Measurements from ENCODE around the gene LYAR.
"Not testable (repeated sequence)": the region's sequence is repeated elsewhere in the genome, so short reads cannot be mapped to it uniquely, and the experiment has no call there.

LYAR gene

DNA sequence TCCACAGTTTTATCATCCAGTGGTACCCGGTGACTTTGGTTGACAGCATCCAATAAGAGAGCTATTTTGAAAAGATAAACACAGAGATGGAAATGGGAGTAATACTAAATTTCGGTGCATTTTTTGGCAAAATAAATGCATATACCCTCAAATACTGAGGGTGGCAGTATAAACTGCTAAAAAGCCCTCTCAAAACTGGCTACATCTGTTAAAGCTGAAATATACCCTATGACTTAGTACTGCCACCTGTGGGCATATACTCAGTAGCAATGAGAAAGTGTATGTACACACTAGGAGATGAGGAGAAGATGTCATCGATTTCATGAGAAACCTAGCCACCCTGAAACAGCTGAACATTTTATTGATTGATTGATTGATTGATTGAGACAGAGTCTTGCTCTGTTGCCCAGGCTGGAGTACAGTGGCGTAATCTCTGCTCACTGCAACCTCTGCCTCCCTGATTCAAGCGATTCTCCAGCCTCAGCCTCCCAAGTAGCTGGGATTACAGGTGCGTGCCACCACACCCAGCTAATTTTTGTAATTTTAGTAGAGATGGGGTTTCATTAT lies 29.7 kb downstream of the LYAR start:
- ChIA-PET POLR2A (ENCODE audit: low non-redundant PET) (no interaction called here), CTCF (interaction anchor here (0.6 to 1.2 kb wide), 7 partner anchors 21 to 1237 kb away, joined by 3 to 4 read pairs (median 3); no protein-coding TSS in a partner anchor)
- TF ChIP-seq, protein P1, sequence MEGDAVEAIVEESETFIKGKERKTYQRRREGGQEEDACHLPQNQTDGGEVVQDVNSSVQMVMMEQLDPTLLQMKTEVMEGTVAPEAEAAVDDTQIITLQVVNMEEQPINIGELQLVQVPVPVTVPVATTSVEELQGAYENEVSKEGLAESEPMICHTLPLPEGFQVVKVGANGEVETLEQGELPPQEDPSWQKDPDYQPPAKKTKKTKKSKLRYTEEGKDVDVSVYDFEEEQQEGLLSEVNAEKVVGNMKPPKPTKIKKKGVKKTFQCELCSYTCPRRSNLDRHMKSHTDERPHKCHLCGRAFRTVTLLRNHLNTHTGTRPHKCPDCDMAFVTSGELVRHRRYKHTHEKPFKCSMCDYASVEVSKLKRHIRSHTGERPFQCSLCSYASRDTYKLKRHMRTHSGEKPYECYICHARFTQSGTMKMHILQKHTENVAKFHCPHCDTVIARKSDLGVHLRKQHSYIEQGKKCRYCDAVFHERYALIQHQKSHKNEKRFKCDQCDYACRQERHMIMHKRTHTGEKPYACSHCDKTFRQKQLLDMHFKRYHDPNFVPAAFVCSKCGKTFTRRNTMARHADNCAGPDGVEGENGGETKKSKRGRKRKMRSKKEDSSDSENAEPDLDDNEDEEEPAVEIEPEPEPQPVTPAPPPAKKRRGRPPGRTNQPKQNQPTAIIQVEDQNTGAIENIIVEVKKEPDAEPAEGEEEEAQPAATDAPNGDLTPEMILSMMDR (conservative IDR thresholded peaks at IDR 0.05; ENCODE audit: low read depth) = peak; percentile 35; the same call in 1 of the 2 replicates
- DNase-seq (ENCODE audit: low spot score) = peak; percentile 62
- H3K27ac ChIP-seq = no peak overlapping the region

DNA sequence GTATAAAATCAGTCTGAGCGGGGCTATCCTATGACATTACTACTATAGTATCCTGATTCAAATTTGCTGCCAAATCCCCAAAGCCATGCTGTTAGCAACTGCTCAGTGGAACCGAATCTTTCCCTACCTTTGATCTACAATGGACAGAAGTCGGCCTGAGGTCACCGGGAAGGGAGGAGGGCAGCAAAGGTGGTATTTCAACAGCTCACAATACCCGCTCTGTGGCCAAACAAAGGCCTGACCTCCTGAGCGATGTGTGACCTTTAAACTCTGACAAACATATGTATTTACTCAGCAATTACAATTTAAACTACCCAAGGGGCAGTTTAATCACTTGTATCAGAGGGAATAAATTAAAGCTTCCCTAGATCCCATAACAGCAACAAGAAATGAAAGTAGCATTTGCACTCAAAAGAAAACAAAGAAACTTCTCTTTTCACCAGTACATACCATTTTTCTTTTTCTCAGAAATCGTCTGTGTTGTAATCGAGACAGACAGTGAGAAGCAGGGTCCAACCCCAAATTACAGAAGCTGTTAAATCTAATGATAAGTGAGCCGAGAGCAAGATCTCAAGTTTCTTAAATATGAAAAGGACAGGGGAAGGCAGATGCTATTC lies 30.4 kb downstream of the LYAR start:
- no peak for DNase-seq (ENCODE audit: low spot score)
- H3K27ac ChIP-seq = no peak overlapping the region
- TF ChIP-seq, protein P1 (conservative IDR thresholded peaks at IDR 0.05; ENCODE audit: low read depth) = no peak
- ChIA-PET POLR2A (ENCODE audit: low non-redundant PET) (no interaction called here), CTCF (interaction anchor here (0.6 to 1.2 kb wide), 6 partner anchors 21 to 1236 kb away, joined by 3 to 4 read pairs (median 3); no protein-coding TSS in a partner anchor)

DNA sequence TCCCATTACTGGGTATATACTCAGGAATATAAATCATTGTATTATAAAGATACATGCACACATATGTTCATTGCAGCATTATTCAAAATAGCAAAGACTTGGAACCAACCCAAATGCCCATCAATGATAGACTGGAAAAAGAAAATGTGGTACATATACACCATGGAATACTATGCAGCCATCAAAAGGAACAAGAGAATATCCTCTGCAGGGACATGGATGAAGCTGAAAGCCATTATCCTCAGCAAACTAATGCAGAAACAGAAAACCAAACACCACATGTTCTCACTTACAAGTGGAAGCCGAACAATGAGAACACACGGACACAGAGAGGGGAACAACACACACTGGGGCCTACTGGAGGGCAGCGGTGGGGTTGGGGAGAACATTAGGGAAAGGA lies 32.2 kb downstream of the LYAR start:
- DNase-seq (ENCODE audit: low spot score); POLR2A ChIA-PET (ENCODE audit: low non-redundant PET); CTCF ChIA-PET; H3K27ac ChIP-seq: not testable (repeated sequence)

DNA sequence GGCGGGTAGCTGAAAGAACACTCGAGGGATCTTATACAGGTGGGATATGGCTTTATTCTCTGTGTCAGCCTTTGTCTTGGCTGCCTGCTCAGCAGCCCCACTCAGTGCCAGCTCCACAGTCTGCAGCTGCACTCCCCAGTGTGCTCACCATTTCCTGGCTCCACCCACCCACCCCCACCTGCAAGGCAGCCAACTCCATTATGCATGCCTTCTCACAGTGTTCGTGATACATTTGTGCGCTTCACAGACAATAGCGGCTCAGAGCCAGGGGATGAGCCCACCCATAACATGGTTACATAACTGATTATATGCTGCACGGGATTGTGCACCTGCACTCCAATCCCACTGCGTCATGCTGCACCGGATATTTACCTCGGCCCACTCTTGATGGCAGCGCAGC lies 33.2 kb downstream of the LYAR start:
- TF ChIP-seq, protein P1 (conservative IDR thresholded peaks at IDR 0.05; ENCODE audit: low read depth) = no peak
- H3K27ac ChIP-seq = no peak overlapping the region
- POLR2A ChIA-PET (ENCODE audit: low non-redundant PET) = no interaction called here
- CTCF ChIA-PET = no interaction called here
- DNase-seq (ENCODE audit: low spot score) = no peak

DNA sequence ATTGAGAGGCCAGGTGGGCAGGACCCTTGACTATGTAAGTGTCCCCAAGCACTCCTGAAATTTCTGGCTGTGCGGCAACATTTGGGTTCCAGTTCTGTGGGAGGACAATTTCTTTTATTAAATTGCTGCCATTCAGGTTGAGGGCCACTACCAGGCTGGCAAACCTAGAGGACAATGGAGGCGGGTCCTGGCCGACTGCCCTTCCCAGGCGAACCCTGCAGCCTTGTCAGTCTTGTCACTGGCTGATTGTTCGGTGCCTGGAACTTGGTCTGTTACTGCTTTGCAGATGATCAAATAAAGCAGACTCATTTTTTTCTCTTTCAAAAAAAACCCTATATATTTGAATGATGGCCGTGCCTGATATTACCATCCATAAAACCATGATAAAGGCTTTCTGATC lies 35.3 kb downstream of the LYAR start:
- no peak overlapping the region for H3K27ac ChIP-seq
- TF ChIP-seq, protein P1 (conservative IDR thresholded peaks at IDR 0.05; ENCODE audit: low read depth) = no peak
- DNase-seq (ENCODE audit: low spot score) = no peak
- ChIA-PET CTCF (no interaction called here), POLR2A (ENCODE audit: low non-redundant PET) (no interaction called here)

GRCh38 chr4:4254199-4254598 lies 35.8 kb downstream of the LYAR start:
- CTCF ChIA-PET = no interaction called here
- TF ChIP-seq, protein P1 (conservative IDR thresholded peaks at IDR 0.05; ENCODE audit: low read depth) = no peak
- H3K27ac ChIP-seq = no peak overlapping the region
- POLR2A ChIA-PET (ENCODE audit: low non-redundant PET) = no interaction called here
- no peak for DNase-seq (ENCODE audit: low spot score)

DNA sequence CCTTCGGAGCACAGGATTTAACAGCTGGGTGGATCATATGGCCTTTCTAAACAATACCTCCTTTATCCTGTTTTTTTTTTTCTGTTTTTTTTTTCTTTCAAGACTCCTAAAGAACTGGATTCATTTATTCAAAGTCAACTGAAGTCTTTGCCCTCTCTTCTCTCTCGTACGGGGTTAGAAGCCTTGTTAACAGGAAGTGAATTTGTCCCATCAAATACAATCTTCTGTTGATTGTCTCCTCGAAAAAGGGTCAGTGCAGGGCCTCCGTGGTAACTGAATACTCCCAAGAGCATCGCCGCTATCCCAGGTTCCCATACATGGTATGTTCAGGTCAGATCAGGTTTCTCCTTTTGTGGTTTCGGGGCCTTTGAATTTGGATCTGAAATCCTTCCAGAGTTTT lies 40.1 kb downstream of the LYAR start:
- POLR2A ChIA-PET (ENCODE audit: low non-redundant PET) = no interaction called here
- CTCF ChIA-PET = no interaction called here

DNA sequence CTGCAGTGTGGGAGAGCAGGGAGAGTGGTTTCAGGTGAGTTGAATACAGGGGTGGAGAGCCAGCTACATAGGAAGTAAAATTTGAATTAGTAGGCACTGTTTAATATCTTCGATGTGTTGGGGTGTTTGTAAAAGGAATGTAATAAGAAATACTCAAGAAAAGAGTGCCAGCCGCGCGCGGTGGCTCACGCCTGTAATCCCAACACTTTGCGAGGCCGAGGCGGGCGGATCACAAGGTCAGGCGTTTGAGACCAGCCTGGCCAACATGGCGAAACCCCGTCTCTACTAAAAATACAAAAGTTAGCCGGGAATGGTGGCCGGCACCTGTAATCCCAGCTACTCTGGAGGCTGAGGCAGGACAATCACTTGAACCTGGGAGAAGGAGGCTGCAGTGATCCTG lies 40.6 kb downstream of the LYAR start:
- DNase-seq (ENCODE audit: low spot score); CTCF ChIA-PET; H3K27ac ChIP-seq; POLR2A ChIA-PET (ENCODE audit: low non-redundant PET): not testable (repeated sequence)

More for the DNA sequence above, 40.1 kb downstream of the LYAR start:
- no peak for DNase-seq (ENCODE audit: low spot score)
- TF ChIP-seq, protein P1 (conservative IDR thresholded peaks at IDR 0.05; ENCODE audit: low read depth) = no peak
- H3K27ac ChIP-seq = no peak overlapping the region
